ENCODE results near the gene PCDHGA5. TPM values are rescaled to one million over a fixed set of nuclear protein-coding genes. Genes with fewer than 3 reads are reported as not detected.
"Not testable (repeated sequence)": the region's sequence is repeated elsewhere in the genome, so short reads cannot be mapped to it uniquely, and the experiment has no call there.

Gene PCDHGA5
- total RNA-seq, 1 experiment from 2014 or later: 0.76 TPM

DNA sequence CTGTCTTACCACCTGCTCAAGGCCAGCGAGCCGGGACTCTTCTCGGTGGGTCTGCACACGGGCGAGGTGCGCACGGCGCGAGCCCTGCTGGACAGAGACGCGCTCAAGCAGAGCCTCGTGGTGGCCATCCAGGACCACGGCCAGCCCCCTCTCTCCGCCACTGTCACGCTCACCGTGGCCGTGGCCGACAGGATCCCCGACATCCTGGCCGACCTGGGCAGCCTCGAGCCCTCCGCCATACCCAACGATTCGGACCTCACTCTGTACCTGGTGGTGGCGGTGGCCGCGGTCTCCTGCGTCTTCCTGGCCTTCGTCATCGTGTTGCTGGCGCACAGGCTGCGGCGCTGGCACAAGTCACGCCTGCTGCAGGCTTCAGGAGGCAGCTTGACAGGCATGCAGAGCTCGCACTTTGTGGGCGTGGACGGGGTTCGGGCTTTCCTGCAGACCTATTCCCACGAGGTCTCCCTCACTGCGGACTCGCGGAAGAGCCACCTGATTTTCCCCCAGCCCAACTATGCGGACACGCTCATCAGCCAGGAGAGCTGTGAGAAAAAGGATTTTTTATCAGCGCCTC is 23.1 kb upstream of the PCDHGA5 start:
- H3K9me3 ChIP-seq (replicated peaks): peaks cover 23% of the 10 kb centered on the region
- not testable (repeated sequence) for H3K27me3 ChIP-seq (replicated peaks); H3K36me3 ChIP-seq; H3K27ac ChIP-seq; DNase-seq (ENCODE audit: low read depth in 1 of 2, low spot score in 2 of 2); H3K4me3 ChIP-seq; H3K4me1 ChIP-seq (replicated peaks)

DNA sequence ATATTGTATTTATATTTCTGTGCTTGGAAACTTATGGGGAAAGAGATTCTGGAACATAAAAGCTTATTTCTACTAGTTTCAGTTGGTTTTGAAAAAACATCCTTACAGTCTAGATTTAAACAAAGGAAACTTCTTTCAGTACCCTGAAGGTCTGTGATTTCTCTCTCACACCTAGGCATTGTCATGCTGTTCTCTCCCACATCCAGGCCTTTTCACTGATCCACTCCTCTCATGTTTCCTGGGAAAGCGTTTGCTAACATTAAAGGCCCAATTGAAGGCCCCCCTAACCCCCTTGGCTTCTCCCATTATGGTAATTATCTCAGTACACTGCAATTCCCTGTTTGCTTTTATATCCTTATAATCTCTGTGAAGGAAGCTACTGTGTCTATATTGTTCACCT is 21.2 kb upstream of the PCDHGA5 start:
- no peaks in the 10 kb centered on the region for H3K27me3 ChIP-seq (replicated peaks)
- DNase-seq (ENCODE audit: low read depth in 1 of 2, low spot score in 2 of 2): no peak
- H3K36me3 ChIP-seq: no peaks in the 10 kb centered on the region
- H3K9me3 ChIP-seq (replicated peaks): peaks cover 23% of the 10 kb centered on the region
- H3K27ac ChIP-seq: no peak overlapping the region
- H3K4me1 ChIP-seq (replicated peaks): no peaks in the 10 kb centered on the region
- no peak overlapping the region for H3K4me3 ChIP-seq

DNA sequence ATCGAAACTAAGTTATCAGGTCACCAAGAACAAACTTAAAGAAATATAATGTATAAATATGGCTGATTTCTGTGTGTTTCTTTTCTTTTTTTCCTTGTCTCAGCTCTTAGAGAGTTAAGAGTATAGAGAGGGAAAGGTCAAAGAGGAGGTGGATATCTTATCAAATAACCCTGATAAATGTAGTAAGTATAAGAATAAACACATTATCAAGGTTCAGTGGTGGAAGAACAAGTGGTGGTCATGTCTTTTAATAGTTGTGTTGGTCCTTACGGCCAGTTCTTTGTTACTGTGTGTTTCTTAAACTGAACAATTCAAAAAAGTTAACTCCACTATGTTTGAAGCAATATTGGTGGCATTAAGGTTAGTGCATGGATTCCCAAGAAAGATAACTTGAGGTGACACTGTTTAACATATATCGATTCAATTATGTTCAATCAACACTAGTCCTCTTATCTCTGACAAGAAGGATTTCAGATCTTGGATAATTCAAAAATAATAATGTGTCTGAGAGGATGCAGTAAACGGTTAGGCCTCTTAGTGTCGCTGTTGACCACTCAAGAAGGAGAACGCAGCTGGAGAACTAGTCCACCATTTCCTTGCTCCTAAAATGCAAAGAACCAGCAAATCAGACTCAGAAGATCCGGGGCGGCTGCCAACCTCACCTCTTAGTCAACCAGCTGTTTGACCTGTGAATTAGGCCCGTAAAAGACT is 20.6 kb upstream of the PCDHGA5 start, which contains the start of gene PCDHGA3:
Gene PCDHGA3 (plus strand): TSS at position 588 of the 711 bp plus-strand sequence. CDS start 205 bp downstream, outside the sequence.
- DNase-seq (ENCODE audit: low read depth in 1 of 2, low spot score in 2 of 2): no peak
- H3K27me3 ChIP-seq (replicated peaks): no peaks in the 10 kb centered on the region
- H3K4me3 ChIP-seq: no peak within 1 kb of the TSS

DNA sequence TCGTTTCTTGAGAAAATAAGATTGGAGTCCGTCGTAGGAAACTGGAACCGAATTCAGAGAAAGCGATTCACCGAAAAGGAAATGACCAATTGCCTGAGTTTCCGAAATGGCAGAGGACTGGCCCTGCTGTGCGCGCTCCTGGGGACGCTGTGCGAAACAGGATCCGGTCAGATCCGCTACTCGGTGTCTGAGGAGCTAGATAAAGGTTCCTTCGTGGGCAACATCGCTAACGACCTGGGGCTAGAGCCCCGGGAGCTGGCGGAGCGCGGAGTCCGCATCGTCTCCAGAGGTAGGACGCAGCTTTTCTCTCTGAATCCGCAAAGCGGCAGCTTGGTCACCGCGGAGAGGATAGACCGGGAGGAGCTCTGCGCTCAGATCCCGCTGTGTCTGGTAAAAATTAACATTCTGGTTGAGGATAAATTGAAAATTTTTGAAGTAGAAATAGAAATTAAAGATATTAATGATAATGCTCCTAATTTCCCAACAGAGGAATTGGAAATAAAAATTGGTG is 20.0 kb upstream of the PCDHGA5 start:
- no peak for DNase-seq (ENCODE audit: low read depth in 1 of 2, low spot score in 2 of 2)
- no peaks in the 10 kb centered on the region for H3K4me1 ChIP-seq (replicated peaks)
- no peak overlapping the region for H3K27ac ChIP-seq
- H3K27me3 ChIP-seq (replicated peaks): no peaks in the 10 kb centered on the region
- peaks cover 23% of the 10 kb centered on the region for H3K9me3 ChIP-seq (replicated peaks)
- no peaks in the 10 kb centered on the region for H3K36me3 ChIP-seq
- no peak overlapping the region for H3K4me3 ChIP-seq

More for the DNA sequence above, 20.6 kb upstream of the PCDHGA5 start, which contains the start of gene PCDHGA3:
- Histone ChIP-seq H3K36me3 (no peaks in the 10 kb centered on the region), H3K9me3 (replicated peaks) (peaks cover 23% of the 10 kb centered on the region), H3K4me1 (replicated peaks) (no peaks in the 10 kb centered on the region), H3K27ac (no peak within 1 kb of the TSS)

DNA sequence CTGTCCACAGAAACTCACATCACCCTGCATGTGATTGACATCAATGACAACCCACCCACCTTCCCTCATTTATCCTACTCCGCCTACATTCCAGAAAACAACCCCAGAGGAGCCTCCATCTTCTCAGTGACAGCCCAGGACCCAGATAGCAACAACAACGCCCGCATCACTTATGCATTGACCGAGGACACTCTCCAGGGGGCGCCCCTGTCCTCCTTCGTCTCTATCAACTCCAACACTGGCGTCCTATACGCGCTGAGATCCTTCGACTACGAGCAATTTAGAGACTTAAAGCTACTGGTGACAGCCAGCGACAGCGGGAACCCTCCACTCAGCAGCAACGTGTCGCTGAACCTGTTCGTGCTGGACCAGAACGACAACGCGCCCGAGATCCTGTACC is 18.6 kb upstream of the PCDHGA5 start:
- DNase-seq (ENCODE audit: low read depth in 1 of 2, low spot score in 2 of 2): no peak
- Histone ChIP-seq H3K36me3 (no peaks in the 10 kb centered on the region), H3K4me3 (no peak overlapping the region), H3K27ac (no peak overlapping the region), H3K27me3 (replicated peaks) (no peaks in the 10 kb centered on the region), H3K9me3 (replicated peaks) (peaks cover 19% of the 10 kb centered on the region), H3K4me1 (replicated peaks) (no peaks in the 10 kb centered on the region)

DNA sequence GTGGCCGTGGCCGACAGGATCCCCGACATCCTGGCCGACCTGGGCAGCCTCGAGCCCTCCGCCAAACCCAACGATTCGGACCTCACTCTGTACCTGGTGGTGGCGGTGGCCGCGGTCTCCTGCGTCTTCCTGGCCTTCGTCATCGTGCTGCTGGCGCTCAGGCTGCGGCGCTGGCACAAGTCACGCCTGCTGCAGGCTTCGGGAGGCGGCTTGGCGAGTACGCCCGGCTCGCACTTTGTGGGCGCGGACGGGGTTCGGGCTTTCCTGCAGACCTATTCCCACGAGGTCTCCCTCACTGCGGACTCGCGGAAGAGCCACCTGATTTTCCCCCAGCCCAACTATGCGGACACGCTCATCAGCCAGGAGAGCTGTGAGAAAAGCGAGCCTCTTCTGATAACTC is 17.9 kb upstream of the PCDHGA5 start:
- H3K27ac ChIP-seq; DNase-seq (ENCODE audit: low read depth in 1 of 2, low spot score in 2 of 2); H3K4me1 ChIP-seq (replicated peaks); H3K36me3 ChIP-seq; H3K4me3 ChIP-seq; H3K27me3 ChIP-seq (replicated peaks): not testable (repeated sequence)
- H3K9me3 ChIP-seq (replicated peaks): peaks cover 24% of the 10 kb centered on the region

DNA sequence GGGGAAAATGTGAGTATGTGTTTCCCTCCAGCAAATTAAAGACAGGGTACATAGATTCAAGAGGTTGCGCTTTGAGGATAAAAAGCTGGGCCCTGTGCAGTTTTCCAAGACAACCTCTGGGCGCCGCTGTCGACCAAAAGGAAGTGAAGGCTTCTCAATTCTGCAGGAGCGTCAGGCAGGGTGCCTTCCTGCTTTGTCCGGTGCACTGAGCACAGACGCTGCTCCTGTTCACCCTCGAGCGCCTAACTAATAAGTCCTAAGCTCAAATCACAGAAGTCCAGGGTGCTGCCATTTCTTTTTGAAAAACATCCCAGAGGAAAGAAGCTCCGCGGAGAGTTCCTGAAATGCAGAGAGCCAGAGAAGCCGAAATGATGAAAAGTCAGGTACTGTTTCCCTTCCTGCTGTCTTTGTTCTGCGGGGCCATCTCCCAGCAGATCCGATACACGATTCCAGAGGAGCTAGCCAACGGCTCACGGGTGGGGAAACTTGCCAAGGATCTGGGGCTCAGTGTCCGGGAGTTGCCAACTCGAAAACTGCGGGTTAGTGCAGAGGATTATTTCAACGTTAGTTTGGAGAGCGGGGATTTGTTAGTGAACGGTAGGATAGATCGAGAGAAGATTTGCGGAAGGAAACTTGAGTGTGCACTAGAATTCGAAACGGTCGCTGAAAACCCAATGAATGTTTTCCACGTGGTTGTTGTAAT is 13.9 kb upstream of the PCDHGA5 start, which contains the start of gene PCDHGB1:
Gene PCDHGB1 (plus strand): TSS at position 183 of the 703 bp plus-strand sequence. CDS start 162 bp downstream, at position 345.
- peak in 1 of 2 experiments; percentile 42 for DNase-seq (ENCODE audit: low read depth in 1 of 2, low spot score in 2 of 2)
- Histone ChIP-seq H3K9me3 (replicated peaks) (peaks cover 12% of the 10 kb centered on the region), H3K27me3 (replicated peaks) (no peaks in the 10 kb centered on the region), H3K4me3 (no peak within 1 kb of the TSS), H3K4me1 (replicated peaks) (no peaks in the 10 kb centered on the region), H3K36me3 (no peaks in the 10 kb centered on the region), H3K27ac (no peak within 1 kb of the TSS)

DNA sequence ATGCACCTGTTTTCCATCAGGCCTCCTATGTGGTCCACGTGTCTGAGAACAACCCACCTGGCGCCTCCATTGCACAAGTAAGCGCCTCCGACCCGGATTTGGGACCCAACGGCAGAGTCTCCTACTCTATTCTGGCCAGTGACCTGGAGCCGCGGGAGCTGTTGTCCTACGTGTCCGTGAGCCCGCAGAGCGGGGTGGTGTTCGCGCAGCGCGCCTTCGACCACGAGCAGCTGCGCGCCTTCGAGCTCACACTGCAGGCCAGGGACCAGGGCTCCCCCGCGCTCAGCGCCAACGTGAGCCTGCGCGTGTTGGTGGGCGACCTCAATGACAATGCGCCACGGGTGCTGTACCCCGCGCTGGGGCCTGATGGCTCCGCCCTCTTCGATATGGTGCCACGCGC is 12.4 kb upstream of the PCDHGA5 start:
- H3K36me3 ChIP-seq: no peaks in the 10 kb centered on the region
- DNase-seq (ENCODE audit: low read depth in 1 of 2, low spot score in 2 of 2): no peak
- no peaks in the 10 kb centered on the region for H3K4me1 ChIP-seq (replicated peaks)
- H3K27me3 ChIP-seq (replicated peaks): no peaks in the 10 kb centered on the region
- H3K27ac ChIP-seq: no peak overlapping the region
- H3K4me3 ChIP-seq: no peak overlapping the region
- H3K9me3 ChIP-seq (replicated peaks): peaks cover 19% of the 10 kb centered on the region

DNA sequence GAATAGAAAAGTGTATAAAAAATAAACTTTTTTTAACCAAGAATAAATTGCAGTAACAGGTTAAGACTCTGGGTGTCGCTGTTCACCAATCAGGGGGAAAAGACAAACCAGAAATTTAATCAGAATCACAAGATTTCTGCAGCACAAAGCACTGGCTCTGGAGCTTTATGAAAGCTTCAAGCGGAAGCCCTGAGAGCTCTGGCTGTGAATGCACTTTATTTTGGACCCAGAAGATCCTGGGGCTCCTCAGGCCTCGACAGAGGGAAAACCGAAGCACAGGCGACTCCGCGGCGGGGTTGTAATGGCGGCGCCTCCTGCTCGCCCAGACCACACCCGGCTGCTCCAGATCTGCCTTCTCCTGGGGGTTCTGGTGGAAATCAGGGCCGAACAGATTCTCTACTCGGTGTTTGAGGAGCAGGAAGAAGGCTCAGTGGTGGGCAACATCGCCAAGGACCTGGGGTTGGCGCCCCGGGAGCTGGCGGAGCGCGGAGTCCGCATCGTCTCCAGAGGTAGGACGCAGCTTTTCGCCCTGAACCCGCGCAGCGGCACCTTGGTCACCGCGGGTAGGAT is 9.0 kb upstream of the PCDHGA5 start, which contains the start of gene PCDHGA4:
Gene PCDHGA4 (plus strand): TSS at position 122 of the 570 bp plus-strand sequence. CDS start 87 bp downstream, at position 209.
- no peak for DNase-seq (ENCODE audit: low read depth in 1 of 2, low spot score in 2 of 2)
- no peaks in the 10 kb centered on the region for H3K4me1 ChIP-seq (replicated peaks)
- no peak within 1 kb of the TSS for H3K4me3 ChIP-seq
- H3K36me3 ChIP-seq: no peaks in the 10 kb centered on the region
- H3K9me3 ChIP-seq (replicated peaks): peaks cover 26% of the 10 kb centered on the region
- no peak within 1 kb of the TSS for H3K27ac ChIP-seq
- no peaks in the 10 kb centered on the region for H3K27me3 ChIP-seq (replicated peaks)

DNA sequence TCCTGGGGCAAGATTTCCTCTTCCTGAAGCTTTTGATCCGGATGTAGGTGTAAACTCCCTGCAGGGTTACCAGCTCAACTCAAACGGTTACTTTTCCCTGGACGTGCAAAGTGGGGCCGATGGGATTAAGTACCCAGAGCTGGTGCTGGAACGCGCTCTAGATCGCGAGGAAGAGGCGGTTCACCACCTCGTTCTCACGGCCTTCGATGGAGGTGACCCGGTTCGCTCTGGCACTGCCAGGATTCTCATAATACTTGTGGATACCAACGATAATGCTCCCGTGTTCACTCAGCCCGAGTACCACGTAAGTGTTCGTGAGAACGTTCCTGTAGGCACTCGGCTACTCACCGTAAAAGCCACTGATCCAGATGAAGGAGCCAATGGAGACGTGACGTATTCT is 8.3 kb upstream of the PCDHGA5 start:
- peaks cover 27% of the 10 kb centered on the region for H3K9me3 ChIP-seq (replicated peaks)
- H3K27ac ChIP-seq: no peak overlapping the region
- no peaks in the 10 kb centered on the region for H3K27me3 ChIP-seq (replicated peaks)
- H3K4me1 ChIP-seq (replicated peaks): no peaks in the 10 kb centered on the region
- H3K36me3 ChIP-seq: no peaks in the 10 kb centered on the region
- no peak for DNase-seq (ENCODE audit: low read depth in 1 of 2, low spot score in 2 of 2)
- H3K4me3 ChIP-seq: no peak overlapping the region

DNA sequence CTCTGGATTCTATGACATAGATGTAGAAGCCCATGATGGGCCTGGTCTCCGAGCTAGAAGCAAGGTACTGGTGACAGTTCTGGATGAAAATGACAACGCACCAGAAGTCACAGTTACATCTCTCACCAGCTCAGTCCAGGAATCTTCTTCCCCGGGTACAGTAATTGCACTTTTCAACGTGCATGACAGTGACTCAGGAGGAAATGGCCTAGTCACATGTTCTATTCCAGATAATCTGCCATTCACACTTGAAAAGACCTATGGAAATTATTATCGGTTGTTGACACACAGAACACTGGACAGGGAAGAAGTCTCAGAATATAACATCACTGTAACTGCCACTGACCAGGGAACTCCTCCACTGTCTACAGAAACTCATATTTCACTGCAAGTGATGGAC is 7.8 kb upstream of the PCDHGA5 start:
- no peaks in the 10 kb centered on the region for H3K27me3 ChIP-seq (replicated peaks)
- H3K4me1 ChIP-seq (replicated peaks): no peaks in the 10 kb centered on the region
- no peak for DNase-seq (ENCODE audit: low read depth in 1 of 2, low spot score in 2 of 2)
- no peak overlapping the region for H3K27ac ChIP-seq
- H3K4me3 ChIP-seq: no peak overlapping the region
- peaks cover 27% of the 10 kb centered on the region for H3K9me3 ChIP-seq (replicated peaks)
- H3K36me3 ChIP-seq: no peaks in the 10 kb centered on the region

DNA sequence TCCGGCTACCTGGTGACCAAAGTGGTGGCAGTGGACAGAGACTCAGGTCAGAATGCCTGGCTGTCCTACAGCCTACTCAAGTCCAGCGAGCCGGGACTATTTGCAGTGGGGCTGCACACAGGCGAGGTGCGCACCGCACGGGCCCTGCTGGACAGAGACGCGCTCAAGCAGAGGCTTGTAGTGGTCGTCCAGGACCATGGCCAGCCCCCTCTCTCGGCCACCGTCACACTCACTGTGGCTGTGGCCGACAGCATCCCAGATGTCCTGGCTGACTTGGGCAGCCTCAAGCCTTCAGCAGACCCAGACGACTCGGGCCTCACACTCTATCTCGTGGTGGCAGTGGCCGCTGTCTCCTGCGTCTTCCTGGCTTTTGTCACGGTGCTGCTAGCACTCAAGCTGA is 7.0 kb upstream of the PCDHGA5 start:
- Histone ChIP-seq H3K27ac (no peak overlapping the region), H3K4me3 (no peak overlapping the region), H3K9me3 (replicated peaks) (peaks cover 26% of the 10 kb centered on the region), H3K4me1 (replicated peaks) (no peaks in the 10 kb centered on the region), H3K27me3 (replicated peaks) (no peaks in the 10 kb centered on the region), H3K36me3 (no peaks in the 10 kb centered on the region)
- DNase-seq (ENCODE audit: low read depth in 1 of 2, low spot score in 2 of 2): no peak

DNA sequence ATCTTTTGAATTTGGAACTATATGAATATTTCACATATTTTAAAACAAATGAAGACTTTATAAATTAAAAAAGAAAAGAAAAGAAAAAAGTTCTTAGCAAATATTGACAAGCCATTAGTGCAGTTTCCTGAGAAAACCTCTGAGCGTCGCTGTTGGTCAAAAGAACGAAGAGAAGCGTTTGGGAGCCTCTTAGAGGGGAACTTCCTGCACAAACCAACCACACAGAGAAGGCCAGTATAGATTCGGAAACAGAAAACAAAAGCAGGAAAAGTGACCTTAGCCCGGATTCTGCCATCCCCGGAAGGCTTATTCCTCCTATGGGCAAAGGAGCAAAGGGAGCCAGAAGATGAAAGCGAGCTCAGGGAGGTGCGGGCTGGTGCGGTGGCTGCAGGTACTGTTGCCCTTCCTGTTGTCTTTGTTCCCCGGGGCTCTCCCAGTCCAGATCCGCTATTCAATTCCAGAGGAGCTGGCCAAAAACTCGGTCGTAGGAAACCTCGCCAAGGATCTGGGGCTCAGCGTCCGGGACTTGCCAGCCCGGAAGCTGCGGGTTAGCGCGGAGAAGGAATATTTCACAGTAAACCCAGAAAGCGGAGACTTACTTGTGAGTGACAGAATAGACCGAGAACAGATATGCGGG is 4.1 kb upstream of the PCDHGA5 start, which contains the start of gene PCDHGB2:
Gene PCDHGB2 (plus strand): TSS at position 205 of the 637 bp plus-strand sequence. CDS start 142 bp downstream, at position 347.
- H3K27ac ChIP-seq: no peak within 1 kb of the TSS
- peak in 1 of 2 experiments; percentile 49 for DNase-seq (ENCODE audit: low read depth in 1 of 2, low spot score in 2 of 2)

More for the DNA sequence above, 4.1 kb upstream of the PCDHGA5 start, which contains the start of gene PCDHGB2:
- peaks cover 33% of the 10 kb centered on the region for H3K9me3 ChIP-seq (replicated peaks)
- no peaks in the 10 kb centered on the region for H3K4me1 ChIP-seq (replicated peaks)
- H3K27me3 ChIP-seq (replicated peaks): no peaks in the 10 kb centered on the region
- peak within 1 kb of the TSS; percentile 29 for H3K4me3 ChIP-seq
- H3K36me3 ChIP-seq: no peaks in the 10 kb centered on the region

Measured in SJSA1 (cell line).